K562 (cell line): Measurements from ENCODE around the gene HPCA. TPM values are rescaled to one million over a fixed set of nuclear protein-coding genes. Genes with fewer than 3 reads are reported as not detected.

Experiments used
- ATAC-seq: fragments of 200-7000 bp; cut with Tn5 transposase; 3 replicates; pipeline ENCODE4 v1.9.1; 2020; ENCODE audit warnings: moderate library complexity
- BruUV-seq: library from RNA; stranded (reverse); fragments of 400-500 nt; replicated peaks from 2 replicates; lab custom pipeline; 2021; lab: Mats Ljungman, UMichigan
- CTCF ChIA-PET: fragments of 300-600 bp; formaldehyde crosslinking; extraction: SDS; loops from one replicate; lab custom pipeline; 2021; ENCODE audit warnings: low intra/inter-chr PET ratio; lab: Yijun Ruan, JAX
- POLR2A ChIA-PET: fragments of 300-600, 350-650 bp; sonication (Branson Sonifier 250); formaldehyde crosslinking; extraction: SDS; loops from one replicate; lab custom pipeline; 2021; ENCODE audit warnings: antibody characterized with exemption, inconsistent platforms; lab: Yijun Ruan, JAX
- DNase-seq, 4 experiments: peaks; one replicate each; pipeline versions ENCODE4 v3.0.0 to v3.0.0-alpha.2; 2011 to 2018; ENCODE audit warnings: low spot score in 3 of 4, mixed read lengths in 3 of 4; ENCODE audit errors: extremely low read depth in 1 of 4
- FAIRE-seq: peaks from 2 replicates; lab custom pipeline; 2011; peaks lifted over from hg19 to GRCh38; lab: Jason Lieb, UNC
- H2AFZ ChIP-seq: 2 replicates; pipeline ENCODE4 v1.6.0; 2011; ENCODE audit warnings: low read depth, low read length, control low read depth, inconsistent platforms
- H3K27ac ChIP-seq: fragments of 200-600 bp; 3 replicates; pipeline ENCODE4 v1.8.0; 2011; ENCODE audit warnings: low read depth, mild to moderate bottlenecking, control low read depth, inconsistent platforms, low read length, moderate library complexity, mixed read lengths; ENCODE audit errors: extremely low read depth
- H3K27me3 ChIP-seq, 2 experiments: fragments of 300-600 bp in 1 of 2; 2 replicates in 1 of 2; 3 replicates in 1 of 2; pipeline versions ENCODE4 v1.6.0 to v1.8.0; 2011; ENCODE audit warnings: inconsistent platforms in 2 of 2, low read length in 2 of 2, mild to moderate bottlenecking in 1 of 2, mixed read lengths in 1 of 2, moderate library complexity in 1 of 2; ENCODE audit not compliant: control insufficient read depth in 2 of 2, insufficient read depth in 2 of 2
- H3K36me3 ChIP-seq: fragments of 300-600 bp; 3 replicates; pipeline ENCODE4 v1.8.0; 2011; ENCODE audit warnings: mild to moderate bottlenecking, low read length, inconsistent platforms; ENCODE audit not compliant: control insufficient read depth, insufficient read depth
- H3K4me1 ChIP-seq, 2 experiments: fragments of 200-600 bp in 1 of 2; replicated peaks in 1 of 2; 2 replicates in 1 of 2; 3 replicates in 1 of 2; pipeline versions ENCODE4 v1.5.1 to v1.8.0; 2011; ENCODE audit warnings: inconsistent platforms in 2 of 2, low read length in 2 of 2, mild to moderate bottlenecking in 1 of 2, mixed read lengths in 1 of 2, moderate library complexity in 1 of 2; ENCODE audit not compliant: control insufficient read depth in 2 of 2, insufficient read depth in 2 of 2
- H3K4me2 ChIP-seq: 2 replicates; pipeline ENCODE4 v1.6.1; 2011; ENCODE audit warnings: low read length, control low read depth, inconsistent platforms, mixed read lengths; ENCODE audit not compliant: insufficient read depth
- H3K4me3 ChIP-seq: fragments of 200-600 bp; sonication (generic), shearing (Covaris generic); 2 replicates; pipeline ENCODE4 v1.5.1; 2016; ENCODE audit warnings: control low read depth, inconsistent platforms
- H3K79me2 ChIP-seq: fragments of 200-600 bp; 3 replicates; pipeline ENCODE4 v1.8.0; 2011; ENCODE audit warnings: low read length, inconsistent platforms; ENCODE audit not compliant: control insufficient read depth, insufficient read depth
- H3K9ac ChIP-seq, 2 experiments: 2 replicates each; pipeline versions ENCODE4 v1.6.0 to v1.6.1; 2011; ENCODE audit warnings: low read depth in 2 of 2, low read length in 2 of 2, control low read depth in 1 of 2, inconsistent platforms in 1 of 2, mild to moderate bottlenecking in 1 of 2, mixed read lengths in 1 of 2; ENCODE audit not compliant: insufficient read depth in 1 of 2
- H3K9me1 ChIP-seq: one replicate; pipeline ENCODE4 v1.6.0; 2011; ENCODE audit warnings: inconsistent platforms, mild to moderate bottlenecking, low read length, moderate library complexity; ENCODE audit not compliant: control insufficient read depth, insufficient read depth
- H3K9me3 ChIP-seq: replicated peaks from 2 replicates; pipeline ENCODE4 v1.5.1; 2011; ENCODE audit warnings: low read depth, low read length, inconsistent platforms; ENCODE audit not compliant: control insufficient read depth, insufficient read depth
- H4K20me1 ChIP-seq: replicated peaks from 2 replicates; pipeline ENCODE4 v1.6.1; 2011; ENCODE audit warnings: low read length, inconsistent platforms, mixed read lengths; ENCODE audit not compliant: control insufficient read depth, insufficient read depth
- CUX1 ChIP-seq: fragments of 200-800 bp; sonication (Bioruptor generic); IDR thresholded peaks from 2 replicates; pipeline ENCODE4 v1.6.1; 2016; ENCODE audit warnings: missing genetic modification characterization, missing compliant biosample characterization
- MCM7 ChIP-seq, 2 experiments: fragments of 450-650 bp; IDR thresholded peaks; 2 replicates each; pipeline ENCODE4 v1.6.1; 2016 to 2018
- OTX1 ChIP-seq: fragments of 450-650 bp; formaldehyde crosslinking; IDR thresholded peaks from 2 replicates; pipeline ENCODE4 v1.4.0; 2022; ENCODE audit warnings: mild to moderate bottlenecking
- POLR2A ChIP-seq: fragments of 450-650 bp; conservative IDR thresholded peaks from 2 replicates; pipeline ENCODE4 v1.6.1; 2016
- SAP30 ChIP-seq: fragments of 200-600 bp; sonication (generic); IDR thresholded peaks from 2 replicates; pipeline ENCODE4 v1.6.1; 2012; ENCODE audit warnings: borderline replicate concordance, low read depth, mild to moderate bottlenecking, moderate library complexity, low read length, control low read depth, inconsistent platforms; ENCODE audit not compliant: insufficient read depth, poor library complexity, severe bottlenecking
- SOX6 ChIP-seq: fragments of 450-650 bp; IDR thresholded peaks from 2 replicates; pipeline ENCODE4 v1.6.1; 2014; ENCODE audit warnings: mild to moderate bottlenecking
- SRSF3 ChIP-seq: fragments of 200-400 bp; formaldehyde crosslinking; IDR thresholded peaks from 2 replicates; pipeline ENCODE4 v1.6.1; 2016; ENCODE audit warnings: mild to moderate bottlenecking, low read length, moderate library complexity; ENCODE audit not compliant: insufficient read depth
- TCF7 ChIP-seq: sonication (generic); IDR thresholded peaks from 2 replicates; pipeline ENCODE4 v1.6.1; 2016; ENCODE audit warnings: antibody characterized with exemption, borderline replicate concordance
- TGIF2 ChIP-seq: sonication (generic); formaldehyde crosslinking; IDR thresholded peaks from 2 replicates; pipeline ENCODE4 v1.8.1; 2022; ENCODE audit warnings: mild to moderate bottlenecking, missing genetic modification reagents, moderate library complexity
- WGBS: fragments of 100-300 bp; shearing (Covaris generic); methylation state at CpG from one replicate; pipeline ENCODE4 v1.1.6; 2016; ENCODE audit warnings: low coverage, mixed read lengths; ENCODE audit not compliant: insufficient coverage; ENCODE audit errors: missing lambda C conversion rate; 5-methylcytosine and 5-hydroxymethylcytosine counted together
- in situ Hi-C: fragments of 300-500 bp; cut with MboI; formaldehyde crosslinking; loops from 4 replicates; pipeline ENCODE4 v1.15.0; 2018; ENCODE audit warnings: inconsistent platforms, mixed read lengths
- intact Hi-C: fragments of 100-400 bp; cut with micrococcal nuclease; formaldehyde crosslinking; loops from 2 replicates; pipeline ENCODE4 v1.14.2; 2022
- polyA plus RNA-seq, 8 experiments: library from polyadenylated mRNA; depleted of rRNA in 4 of 8; stranded (reverse) in 5 of 8; unstranded in 3 of 8; fragments of >200 nt; fragmentation: Nextera tagmentation in 2 of 8; fragmentation: Illumina TruSeq in 1 of 8; extraction: Ambion mirVana in 2 of 8; extraction: Trizol in 1 of 8; gene quantifications; 2 replicates each; pipeline versions ENCODE4 v1.2.1 to v1.2.3, GENCODE V29; 2011 to 2014; ENCODE audit warnings: inconsistent platforms in 1 of 8, missing spikeins in 1 of 8
- total RNA-seq, 7 experiments: library from RNA; depleted of rRNA in 6 of 7; stranded (reverse); fragments of >200 nt in 6 of 7; fragmentation: Illumina TruSeq in 2 of 7; extraction: Trizol in 2 of 7; gene quantifications; 2 replicates each; pipeline versions ENCODE4 v1.2.1 to v1.2.3, GENCODE V29; 2011 to 2021; ENCODE audit warnings: low replicate concordance in 1 of 7

HPCA gene
- total and polyA plus RNA-seq, 9 of the 15 experiments (the other 6 are each of a cell fraction or from before 2014, with no cell fraction given) = not detected

DNA sequence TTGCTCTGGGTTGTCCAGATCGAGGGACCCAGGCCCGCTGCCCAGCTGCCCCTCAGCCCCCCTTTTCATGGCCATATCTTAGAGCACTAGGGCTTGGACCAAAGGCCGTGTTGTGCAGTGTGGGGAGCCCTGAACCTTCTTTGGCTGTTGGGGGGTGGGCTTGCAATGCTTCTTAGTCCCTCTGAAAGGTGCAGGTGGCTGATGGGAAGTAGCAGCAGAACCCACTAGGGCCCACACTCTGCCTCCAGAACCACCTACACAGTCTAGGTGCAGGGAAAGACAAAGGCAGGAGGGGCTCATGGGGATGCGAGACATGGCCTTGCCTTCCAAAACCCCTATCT lies 2.3 kb upstream of the HPCA start:
- DNase-seq = no peak
- Histone ChIP-seq H3K27me3 (peaks cover 7 to 50% of the 10 kb centered on the region in 2 experiments; a peak in 4 of 5 replicates), H3K9me3 (no peaks in the 10 kb centered on the region), H2AFZ (no peak overlapping the region), H4K20me1 (peaks cover 32% of the 10 kb centered on the region), H3K4me3 (no peak overlapping the region), H3K4me2 (no peak overlapping the region), H3K9ac (no peak overlapping the region), H3K27ac (no peak overlapping the region), H3K9me1 (no peaks in the 10 kb centered on the region), H3K79me2 (no peaks in the 10 kb centered on the region), H3K36me3 (no peaks in the 10 kb centered on the region), H3K4me1 (peaks cover 0 to 25% of the 10 kb centered on the region in 2 experiments; a peak in 3 of 5 replicates)
- ATAC-seq = no peak
- ChIA-PET POLR2A (no interaction called here), CTCF (interaction anchor here (0.6 kb wide), 1 partner anchor 741 kb away, joined by 3 read pairs; no protein-coding TSS in a partner anchor)
- in situ Hi-C loops = loop anchor here (25.0 kb wide), 1 partner anchor 728 kb away; no protein-coding TSS in a partner anchor
- FAIRE-seq = no peak
- WGBS = 1% methylated on average over 4 of the region's 4 CpGs
- no peak for TF ChIP-seq TGIF2 (CRISPR knock-in tag)
- TF ChIP-seq TCF7 = no peak
- no peak for TF ChIP-seq OTX1
- TF ChIP-seq MCM7 (IDR thresholded peaks at IDR 0.05) = no peak
- no peak for TF ChIP-seq SAP30
- no peak for TF ChIP-seq POLR2A
- TF ChIP-seq SRSF3 = no peak
- no peak for TF ChIP-seq CUX1 (CRISPR knock-in tag)
- TF ChIP-seq SOX6 = no peak
- TF ChIP-seq, all 486 proteins: peak for 0
- no TSS peak for BruUV-seq
- intact Hi-C loops = no loop called here
